ENCODE measurements around the gene NCAPH2. TPM values are rescaled to one million over a fixed set of nuclear protein-coding genes. Genes with fewer than 3 reads are reported as not detected.

The NCAPH2 gene
- total RNA-seq, 6 donors from 2014 or later = 55.4 to 104 (median 62.2) TPM

GRCh38 chr22:50520826-50521453 lies 12.9 kb downstream of the NCAPH2 start:
- DNase-seq (no peak), ATAC-seq (ENCODE audit: low FRiP score in 2 of 2) (no peak)
- Histone ChIP-seq H3K4me1 (peaks cover 12 to 19% (median 16%) of the 10 kb centered on the region in 4 donors), H3K9me3 (no peaks in the 10 kb centered on the region), H3K27ac (no peak overlapping the region), H3K36me3 (peaks cover 27 to 83% (median 65%) of the 10 kb centered on the region in 4 donors), H3K27me3 (no peaks in the 10 kb centered on the region), H3K4me3 (no peak overlapping the region)
- WGBS, 2 donors = 89 to 96% methylated on average over 8 to 11 of the region's 13 CpGs
- TF ChIP-seq, protein P1, sequence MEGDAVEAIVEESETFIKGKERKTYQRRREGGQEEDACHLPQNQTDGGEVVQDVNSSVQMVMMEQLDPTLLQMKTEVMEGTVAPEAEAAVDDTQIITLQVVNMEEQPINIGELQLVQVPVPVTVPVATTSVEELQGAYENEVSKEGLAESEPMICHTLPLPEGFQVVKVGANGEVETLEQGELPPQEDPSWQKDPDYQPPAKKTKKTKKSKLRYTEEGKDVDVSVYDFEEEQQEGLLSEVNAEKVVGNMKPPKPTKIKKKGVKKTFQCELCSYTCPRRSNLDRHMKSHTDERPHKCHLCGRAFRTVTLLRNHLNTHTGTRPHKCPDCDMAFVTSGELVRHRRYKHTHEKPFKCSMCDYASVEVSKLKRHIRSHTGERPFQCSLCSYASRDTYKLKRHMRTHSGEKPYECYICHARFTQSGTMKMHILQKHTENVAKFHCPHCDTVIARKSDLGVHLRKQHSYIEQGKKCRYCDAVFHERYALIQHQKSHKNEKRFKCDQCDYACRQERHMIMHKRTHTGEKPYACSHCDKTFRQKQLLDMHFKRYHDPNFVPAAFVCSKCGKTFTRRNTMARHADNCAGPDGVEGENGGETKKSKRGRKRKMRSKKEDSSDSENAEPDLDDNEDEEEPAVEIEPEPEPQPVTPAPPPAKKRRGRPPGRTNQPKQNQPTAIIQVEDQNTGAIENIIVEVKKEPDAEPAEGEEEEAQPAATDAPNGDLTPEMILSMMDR (IDR thresholded peaks at IDR 0.05) = no peak
- TF ChIP-seq POLR2A (IDR thresholded peaks at IDR 0.05) = no peak
- TF ChIP-seq POLR2AphosphoS5 (IDR thresholded peaks at IDR 0.05) = no peak
- no peak for TF ChIP-seq EP300 (IDR thresholded peaks at IDR 0.05)

DNA sequence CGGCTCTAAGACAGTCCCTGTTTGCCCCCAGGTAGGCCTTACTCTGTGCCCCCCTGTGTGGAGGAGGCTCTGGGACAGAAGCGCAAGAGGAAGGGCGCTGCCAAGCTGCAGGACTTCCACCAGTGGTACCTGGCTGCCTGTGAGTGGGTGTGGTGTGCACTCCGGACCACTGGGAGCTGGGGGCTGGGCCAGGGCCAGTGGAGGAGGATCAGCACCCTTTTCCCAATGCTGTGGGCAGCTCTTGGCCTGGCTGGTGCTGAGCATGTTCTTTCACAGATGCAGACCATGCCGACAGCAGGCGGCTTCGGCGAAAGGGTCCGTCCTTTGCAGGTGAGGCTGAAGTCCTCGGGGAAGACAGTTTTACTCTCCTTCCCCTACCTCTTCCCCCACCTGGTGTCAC lies 13.7 kb downstream of the NCAPH2 start:
- 92 to 95% methylated on average over 10 of the region's 10 CpGs for WGBS, 2 donors
- TF ChIP-seq POLR2AphosphoS5 (IDR thresholded peaks at IDR 0.05) = no peak
- TF ChIP-seq POLR2A (IDR thresholded peaks at IDR 0.05) = no peak
- TF ChIP-seq, protein P1 (IDR thresholded peaks at IDR 0.05) = no peak
- no peak for TF ChIP-seq EP300 (IDR thresholded peaks at IDR 0.05)
- Histone ChIP-seq H3K27me3 (no peaks in the 10 kb centered on the region), H3K4me1 (peaks cover 13 to 24% (median 19%) of the 10 kb centered on the region in 4 donors), H3K9me3 (no peaks in the 10 kb centered on the region), H3K36me3 (peaks cover 27 to 77% (median 64%) of the 10 kb centered on the region in 4 donors), H3K27ac (no peak overlapping the region), H3K4me3 (no peak overlapping the region)
- ATAC-seq (ENCODE audit: low FRiP score in 2 of 2) (no peak), DNase-seq (no peak)

DNA sequence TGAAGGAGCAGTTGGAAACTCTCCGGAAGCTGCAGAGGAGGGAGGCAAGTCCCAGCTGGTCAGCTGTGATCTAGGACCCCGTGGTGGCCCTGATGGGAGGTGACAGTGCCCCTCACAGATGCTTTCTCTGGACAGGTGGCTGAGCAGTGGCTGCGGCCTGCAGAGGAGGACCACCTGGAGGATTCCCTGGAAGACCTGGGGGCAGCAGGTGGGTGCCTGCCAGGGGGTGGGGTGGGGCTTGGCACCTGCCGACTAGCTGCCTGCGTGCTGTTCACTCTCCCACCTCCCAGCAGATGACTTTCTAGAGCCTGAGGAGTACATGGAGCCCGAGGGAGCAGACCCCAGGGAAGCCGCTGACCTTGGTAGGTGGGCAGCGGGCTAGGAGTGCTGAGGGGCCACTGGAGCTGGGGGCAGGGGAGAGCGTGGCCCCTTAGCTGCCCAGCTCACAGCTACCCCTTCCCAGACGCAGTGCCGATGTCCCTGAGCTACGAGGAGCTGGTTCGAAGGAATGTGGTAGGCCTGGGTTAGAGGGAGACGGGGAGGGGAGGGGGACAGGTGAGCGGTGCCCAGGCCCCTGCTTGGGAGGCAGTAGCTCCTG lies 14.3 kb downstream of the NCAPH2 start:
- Histone ChIP-seq H3K4me3 (no peak overlapping the region), H3K27ac (no peak overlapping the region), H3K9me3 (no peaks in the 10 kb centered on the region), H3K36me3 (peaks cover 24 to 71% (median 60%) of the 10 kb centered on the region in 4 donors), H3K4me1 (peaks cover 19 to 30% (median 25%) of the 10 kb centered on the region in 4 donors), H3K27me3 (no peaks in the 10 kb centered on the region)
- no peak for ATAC-seq (ENCODE audit: low FRiP score in 2 of 2)
- no peak for DNase-seq
- WGBS, 2 donors = 92 to 93% methylated on average over 3 to 7 of the region's 15 CpGs
- TF ChIP-seq, protein P1 (IDR thresholded peaks at IDR 0.05) = no peak
- TF ChIP-seq EP300 (IDR thresholded peaks at IDR 0.05) (no peak), POLR2AphosphoS5 (IDR thresholded peaks at IDR 0.05) (no peak), POLR2A (IDR thresholded peaks at IDR 0.05) (no peak)

DNA sequence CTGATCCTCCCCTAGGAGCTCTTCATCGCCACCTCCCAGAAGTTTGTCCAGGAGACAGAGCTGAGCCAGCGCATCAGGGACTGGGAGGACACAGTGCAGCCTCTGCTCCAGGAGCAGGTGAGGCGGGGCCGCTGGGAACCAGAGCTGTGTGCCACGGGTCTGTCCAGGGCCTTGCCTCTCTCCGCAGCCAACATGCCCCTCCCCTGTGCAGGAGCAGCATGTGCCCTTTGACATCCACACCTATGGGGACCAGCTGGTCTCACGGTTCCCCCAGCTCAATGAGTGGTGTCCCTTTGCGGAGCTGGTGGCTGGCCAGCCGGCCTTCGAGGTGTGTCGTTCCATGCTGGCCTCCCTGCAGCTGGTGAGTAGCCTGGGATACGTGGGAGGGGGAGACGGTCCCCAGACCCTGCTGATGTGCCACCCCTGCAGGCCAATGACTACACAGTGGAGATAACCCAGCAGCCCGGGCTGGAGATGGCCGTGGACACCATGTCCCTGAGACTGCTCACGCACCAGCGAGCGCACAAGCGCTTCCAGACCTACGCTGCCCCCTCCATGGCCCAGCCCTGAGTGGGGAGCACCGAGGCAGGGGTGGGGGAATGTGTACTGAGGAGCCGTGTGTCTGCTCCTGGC lies 14.9 kb downstream of the NCAPH2 start:
- no peaks in the 10 kb centered on the region for H3K27me3 ChIP-seq
- H3K9me3 ChIP-seq = no peaks in the 10 kb centered on the region
- no peak overlapping the region for H3K4me3 ChIP-seq
- H3K4me1 ChIP-seq = peaks cover 25 to 36% (median 29%) of the 10 kb centered on the region in 4 donors
- peaks cover 23 to 65% (median 54%) of the 10 kb centered on the region in 4 donors for H3K36me3 ChIP-seq
- DNase-seq (no peak), ATAC-seq (ENCODE audit: low FRiP score in 2 of 2) (no peak)
- H3K27ac ChIP-seq = no peak overlapping the region
- 89 to 91% methylated on average over 4 to 22 of the region's 22 CpGs for WGBS, 2 donors
- TF ChIP-seq, protein P1 (IDR thresholded peaks at IDR 0.05) = no peak
- no peak for TF ChIP-seq POLR2AphosphoS5 (IDR thresholded peaks at IDR 0.05)
- TF ChIP-seq POLR2A (IDR thresholded peaks at IDR 0.05) = no peak
- TF ChIP-seq EP300 (IDR thresholded peaks at IDR 0.05) = no peak
